Thyroid gland (tissue), 4 donors: ENCODE data around the gene KIR2DL1.

Experiments
- POLR2A ChIP-seq, 2 donors: fragments of 450-650 bp; IDR thresholded peaks; one replicate each; pipeline ENCODE4 v1.6.1; 2017; ENCODE audit warnings: antibody characterized with exemption in 2 of 2, mild to moderate bottlenecking in 2 of 2, moderate library complexity in 1 of 2
- TF ChIP-seq, protein P1 (sequence below), 6 experiments: fragments of 200-600 bp in 3 of 6; fragments of 450-650 bp in 3 of 6; sonication (generic) in 3 of 6; IDR thresholded peaks; one replicate each; pipeline ENCODE4 v1.5.1; 2016 to 2019; ENCODE audit warnings: antibody characterized with exemption in 6 of 6, mild to moderate bottlenecking in 2 of 6, inconsistent platforms in 1 of 6, moderate library complexity in 1 of 6

- TF ChIP-seq, protein P1, sequence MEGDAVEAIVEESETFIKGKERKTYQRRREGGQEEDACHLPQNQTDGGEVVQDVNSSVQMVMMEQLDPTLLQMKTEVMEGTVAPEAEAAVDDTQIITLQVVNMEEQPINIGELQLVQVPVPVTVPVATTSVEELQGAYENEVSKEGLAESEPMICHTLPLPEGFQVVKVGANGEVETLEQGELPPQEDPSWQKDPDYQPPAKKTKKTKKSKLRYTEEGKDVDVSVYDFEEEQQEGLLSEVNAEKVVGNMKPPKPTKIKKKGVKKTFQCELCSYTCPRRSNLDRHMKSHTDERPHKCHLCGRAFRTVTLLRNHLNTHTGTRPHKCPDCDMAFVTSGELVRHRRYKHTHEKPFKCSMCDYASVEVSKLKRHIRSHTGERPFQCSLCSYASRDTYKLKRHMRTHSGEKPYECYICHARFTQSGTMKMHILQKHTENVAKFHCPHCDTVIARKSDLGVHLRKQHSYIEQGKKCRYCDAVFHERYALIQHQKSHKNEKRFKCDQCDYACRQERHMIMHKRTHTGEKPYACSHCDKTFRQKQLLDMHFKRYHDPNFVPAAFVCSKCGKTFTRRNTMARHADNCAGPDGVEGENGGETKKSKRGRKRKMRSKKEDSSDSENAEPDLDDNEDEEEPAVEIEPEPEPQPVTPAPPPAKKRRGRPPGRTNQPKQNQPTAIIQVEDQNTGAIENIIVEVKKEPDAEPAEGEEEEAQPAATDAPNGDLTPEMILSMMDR (IDR thresholded peaks at IDR 0.05), result no peak
- TF ChIP-seq POLR2A (IDR thresholded peaks at IDR 0.05), result no peak
Observed at GRCh38 chr19:54724142-54724541, 45.5 kb upstream of the KIR2DL1 start, which contains the start of gene KIR3DL3.
